Cerebellar nuclear complex (tissue), 1 donor: Measurements from ENCODE around the gene HMCN1.
A peak's percentile ranks its signal among the peaks of the same experiment; 100 is the strongest.

ENCODE experiments used
- DNase-seq, 2 experiments: peaks; one replicate each; lab custom pipeline; 2025; lab: John Stamatoyannopoulos, UW

The HMCN1 gene

GRCh38 chr1:185912504-185912903, 178.3 kb downstream of the HMCN1 start:
- DNase-seq: no peak

DNA sequence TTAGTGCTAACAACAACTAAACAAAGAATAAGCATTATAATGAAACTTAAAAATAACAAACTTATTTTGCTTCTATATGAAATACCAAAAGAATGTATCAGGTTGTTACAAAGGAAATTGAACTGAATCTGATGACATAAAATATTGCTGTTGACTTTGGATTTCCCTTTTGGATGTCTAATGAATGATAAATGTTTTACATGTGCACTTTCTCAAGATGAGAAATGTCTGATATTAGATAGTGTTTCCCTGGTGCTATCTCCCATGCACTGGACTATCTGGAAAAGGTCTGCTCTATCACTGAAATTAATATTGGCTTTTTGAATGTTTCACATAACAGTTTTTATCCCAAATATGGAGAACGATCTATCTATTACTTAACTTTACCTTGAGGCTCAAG, 179.9 kb downstream of the HMCN1 start:
- DNase-seq: no peak

GRCh38 chr1:185916861-185917260, 182.7 kb downstream of the HMCN1 start:
- no peak for DNase-seq

DNA sequence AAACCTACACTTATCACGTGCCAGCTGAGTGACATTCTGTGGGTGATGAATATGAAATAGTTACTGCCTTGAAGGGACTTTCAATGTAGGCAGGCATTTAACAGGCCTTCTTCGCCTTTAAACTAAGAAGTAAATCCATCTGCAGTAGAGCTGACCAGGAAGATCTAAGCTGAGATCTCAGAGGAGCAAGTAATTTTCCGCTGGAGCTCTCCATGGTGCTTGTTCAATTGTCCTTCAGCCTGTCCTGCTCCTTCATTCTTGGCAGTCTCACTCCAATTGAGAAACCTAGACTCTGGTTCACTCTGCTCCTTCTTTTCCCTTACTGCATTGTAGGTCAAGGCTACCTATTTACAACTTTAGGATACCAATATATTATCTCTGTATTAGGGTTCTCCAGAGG, 183.5 kb downstream of the HMCN1 start:
- no peak for DNase-seq

GRCh38 chr1:185920602-185921001, 186.4 kb downstream of the HMCN1 start:
- DNase-seq: no peak

DNA sequence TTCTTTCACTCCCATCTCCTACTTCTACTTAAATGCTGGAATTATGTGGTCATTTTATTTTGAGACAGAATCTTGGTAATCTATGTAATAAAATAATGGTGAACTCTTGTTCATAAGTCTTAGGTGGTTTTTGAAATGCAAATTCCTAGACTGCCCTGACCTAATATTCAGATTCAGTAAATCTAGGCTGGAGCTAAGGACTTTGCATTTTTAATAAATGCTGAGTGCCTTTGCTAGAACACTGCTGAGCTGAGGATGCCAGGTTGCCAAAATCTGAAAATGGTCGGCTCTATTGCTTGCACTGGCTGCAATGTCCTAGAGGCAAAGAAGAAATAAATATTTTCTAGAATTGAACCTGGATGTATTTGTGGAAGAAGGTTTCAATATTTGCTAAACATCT, 187.4 kb downstream of the HMCN1 start:
- no peak for DNase-seq

DNA sequence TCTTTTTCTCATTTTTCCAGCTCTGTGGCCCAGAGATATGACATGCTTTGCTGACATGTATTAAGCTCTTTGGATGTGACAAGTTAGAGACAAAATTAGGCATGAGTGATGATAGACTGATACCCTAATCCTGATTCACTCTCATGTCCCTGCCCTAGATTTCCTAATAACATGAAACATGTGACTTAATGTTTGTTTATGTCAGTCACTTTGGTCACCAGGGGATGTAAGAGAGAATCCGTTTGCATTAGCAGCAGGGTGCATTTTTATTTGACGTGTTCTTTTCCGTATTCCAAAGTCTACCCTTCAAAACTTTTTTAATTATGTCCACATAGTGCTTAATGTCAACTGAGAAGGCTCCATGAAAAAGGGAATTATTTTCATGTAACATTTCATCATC, 192.4 kb downstream of the HMCN1 start:
- DNase-seq: no peak

GRCh38 chr1:185929776-185930175, 195.6 kb downstream of the HMCN1 start:
- DNase-seq: no peak

GRCh38 chr1:185931438-185931837, 197.2 kb downstream of the HMCN1 start:
- no peak for DNase-seq

DNA sequence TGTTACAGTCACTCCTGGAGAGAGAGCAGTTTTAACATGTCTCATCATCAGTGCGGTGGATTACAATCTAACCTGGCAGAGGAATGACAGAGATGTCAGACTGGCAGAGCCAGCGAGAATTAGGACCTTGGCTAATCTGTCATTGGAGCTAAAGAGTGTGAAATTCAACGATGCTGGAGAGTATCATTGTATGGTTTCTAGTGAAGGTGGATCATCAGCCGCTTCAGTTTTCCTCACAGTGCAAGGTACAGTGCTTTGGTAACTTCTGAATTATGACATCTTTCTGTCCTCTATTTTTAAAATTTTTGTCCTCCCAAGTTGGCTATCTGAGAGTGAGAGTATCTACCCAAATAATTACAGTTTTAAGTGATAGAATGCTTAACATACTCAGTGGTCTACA, 199.4 kb downstream of the HMCN1 start:
- no peak for DNase-seq

- no peak for DNase-seq
Measured at GRCh38 chr1:185934476-185935189, 200.4 kb downstream of the HMCN1 start.

DNA sequence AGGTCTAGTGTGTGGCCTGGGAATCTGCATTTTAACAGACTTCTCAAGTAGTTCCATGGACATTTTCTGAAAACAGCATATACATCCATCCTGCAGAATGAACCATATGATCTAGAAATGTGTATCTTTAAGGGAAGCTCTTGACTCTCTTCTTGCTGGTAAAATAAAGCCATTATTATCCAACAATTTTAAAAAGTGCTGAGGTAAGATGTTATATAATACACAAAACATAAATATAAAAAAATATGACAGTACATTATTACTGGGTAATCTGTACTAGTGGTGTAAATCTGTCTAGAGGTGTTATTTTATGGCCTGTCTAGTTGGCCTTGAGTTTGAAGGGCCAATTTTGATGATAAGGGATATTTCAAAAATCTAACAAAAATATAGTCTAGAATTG, 201.2 kb downstream of the HMCN1 start:
- DNase-seq: no peak

DNA sequence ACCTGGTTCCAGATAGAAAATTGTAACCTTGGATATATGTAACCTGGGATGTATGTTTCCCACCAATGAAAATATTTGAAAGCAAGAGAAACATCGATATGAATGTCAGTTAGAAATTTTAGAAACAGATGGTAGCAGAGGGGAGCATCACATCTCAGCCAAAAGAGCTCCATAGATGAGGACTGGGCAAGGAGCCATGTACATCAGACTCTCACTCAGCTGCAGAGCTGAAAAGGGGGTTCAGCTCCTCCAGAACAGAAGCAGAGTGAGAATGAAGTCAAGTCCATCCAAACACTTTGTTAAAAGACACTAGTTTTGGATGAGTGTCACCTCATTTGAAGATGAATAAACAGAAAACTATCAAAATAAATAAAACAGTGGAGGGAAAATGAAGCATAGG, 202.4 kb downstream of the HMCN1 start:
- DNase-seq: peak in 1 of 2 experiments; percentile 64

DNA sequence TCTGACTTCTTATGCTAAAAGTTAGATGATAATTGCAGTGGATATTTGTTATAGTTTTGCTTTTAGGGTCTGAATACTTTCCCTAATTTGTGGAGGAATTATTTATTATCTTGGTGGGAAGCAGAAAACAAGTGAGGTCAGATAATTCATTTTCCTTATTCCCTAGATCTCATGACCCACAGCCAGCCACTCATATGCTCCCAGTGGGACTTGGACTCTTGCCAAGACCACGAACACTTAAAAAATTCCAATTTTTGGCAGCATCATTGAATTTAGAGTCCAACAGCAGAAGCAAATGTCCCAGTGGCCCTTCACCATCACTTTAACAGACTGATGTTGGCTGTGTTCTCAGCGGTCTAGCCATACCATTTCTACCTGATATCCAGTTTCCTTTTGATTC, 204.2 kb downstream of the HMCN1 start:
- DNase-seq: no peak

GRCh38 chr1:185939142-185939541, 205.0 kb downstream of the HMCN1 start:
- no peak for DNase-seq

DNA sequence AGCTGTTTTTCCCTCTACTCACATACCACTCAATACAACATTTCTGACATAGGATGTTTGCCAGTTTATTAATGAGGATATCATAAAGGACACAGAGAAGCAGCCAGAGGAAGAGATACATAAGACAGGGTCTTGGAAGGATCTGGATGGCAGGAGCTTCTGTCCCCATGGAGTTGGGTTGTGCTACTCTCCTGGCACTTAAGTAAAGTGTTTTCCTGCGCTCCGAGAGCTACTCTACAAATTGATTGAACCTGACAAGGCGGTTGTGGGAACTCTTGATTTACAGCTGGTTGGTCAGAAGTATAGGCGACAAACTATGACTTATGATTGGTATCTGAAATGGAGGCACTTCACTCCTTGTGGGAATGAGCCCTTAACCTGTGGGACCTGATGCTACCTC, 208.8 kb downstream of the HMCN1 start:
- DNase-seq: no peak

DNA sequence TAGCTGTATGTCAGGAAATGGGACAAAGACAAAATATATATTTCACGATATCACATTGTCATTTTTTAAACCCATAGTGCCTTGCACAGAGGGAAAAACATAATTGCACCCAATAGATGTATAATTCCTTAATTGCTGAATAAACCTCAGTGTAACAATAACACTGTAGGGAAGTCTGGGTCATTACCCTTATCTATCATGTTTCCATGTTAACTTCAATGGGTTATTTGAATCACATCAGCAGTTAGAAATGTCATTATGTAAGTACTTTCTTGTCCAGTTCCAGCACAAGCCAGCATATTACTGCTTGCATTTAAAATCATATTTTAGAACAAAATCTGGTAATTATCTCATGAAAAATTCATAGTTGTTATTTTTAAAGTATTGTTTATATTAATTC, 222.7 kb downstream of the HMCN1 start:
- DNase-seq: no peak

GRCh38 chr1:185957441-185958363, 223.5 kb downstream of the HMCN1 start:
- DNase-seq: no peak

DNA sequence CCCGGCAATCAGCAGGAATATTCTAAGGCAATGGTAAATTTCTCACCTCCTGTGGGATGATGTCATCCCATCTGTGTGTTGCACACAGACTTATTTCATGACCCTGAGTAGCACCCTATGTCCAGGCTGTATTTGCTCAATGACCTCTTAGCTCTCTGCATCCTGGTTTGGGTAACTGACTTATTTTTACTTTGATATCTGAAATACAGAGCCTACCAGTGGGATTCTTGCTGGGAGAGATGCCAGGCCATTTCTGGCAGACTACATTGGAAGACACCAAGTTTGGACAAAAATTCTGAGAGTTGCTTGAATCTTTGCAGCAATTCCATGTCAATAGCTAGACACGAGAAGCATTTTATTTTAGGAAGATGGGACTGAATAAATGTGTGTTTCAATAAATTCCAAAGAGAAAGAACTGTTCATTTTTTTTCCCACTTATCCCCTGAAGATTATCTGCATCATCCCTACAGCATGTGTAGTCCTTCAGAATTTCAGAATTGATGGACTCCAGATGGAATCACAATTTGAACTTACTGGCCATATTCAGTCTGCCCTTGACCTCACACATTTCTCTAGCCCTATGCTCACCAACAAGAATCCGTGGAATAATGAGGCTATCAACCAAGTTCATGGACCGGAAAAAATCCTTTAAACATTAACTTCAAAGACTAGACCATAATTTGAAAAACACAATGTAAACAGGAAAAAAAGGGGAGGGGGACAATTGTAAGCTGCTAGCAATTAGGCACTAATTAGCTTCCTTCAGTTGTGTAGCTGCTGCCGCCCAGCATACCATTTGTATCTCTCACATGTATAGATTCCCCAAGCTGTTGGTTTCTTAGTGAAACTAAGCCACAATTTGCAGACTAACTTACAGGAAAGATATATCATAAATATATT, 226.5 kb downstream of the HMCN1 start:
- DNase-seq: no peak

DNA sequence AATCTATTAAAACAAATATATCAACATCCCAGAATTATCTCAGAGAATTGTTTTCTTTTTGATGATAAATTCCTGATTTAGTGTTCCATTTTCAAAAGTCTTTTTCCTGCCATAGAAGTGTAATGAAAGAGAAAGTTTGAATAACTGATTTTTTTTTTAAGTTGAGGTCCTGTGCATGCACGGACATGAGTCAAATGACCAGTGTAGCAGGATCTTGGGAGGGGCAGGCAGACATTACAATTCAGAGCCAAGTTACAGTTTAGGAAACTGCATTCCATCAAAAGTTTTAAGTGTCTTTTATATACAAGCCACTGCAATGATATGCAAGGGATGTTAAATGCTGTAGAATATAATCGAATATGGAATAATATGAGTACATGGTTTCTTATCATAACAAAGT, 227.5 kb downstream of the HMCN1 start:
- DNase-seq: no peak

- DNase-seq: no peak
Measured at GRCh38 chr1:185964946-185965345, 230.8 kb downstream of the HMCN1 start.

DNA sequence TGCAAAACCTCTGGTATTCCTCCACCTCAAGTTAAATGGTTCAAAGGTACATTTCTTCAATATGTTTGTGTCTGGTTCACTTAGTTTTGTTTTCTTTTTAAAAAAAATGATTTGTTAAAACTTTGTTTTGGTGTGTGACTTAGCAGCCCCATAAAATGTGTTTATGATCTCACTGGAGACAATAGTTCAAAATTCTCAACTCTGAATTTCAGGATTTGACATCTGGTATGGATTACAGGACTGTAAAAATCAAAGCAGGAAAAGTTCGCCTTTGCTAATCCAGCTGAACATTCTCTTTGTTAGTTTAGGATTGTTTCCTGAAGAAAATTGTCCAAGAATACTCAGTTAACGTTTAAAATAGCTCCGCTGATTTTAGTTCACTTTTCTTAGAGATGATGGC, 231.7 kb downstream of the HMCN1 start:
- DNase-seq: no peak
